ENCODE measurements around the gene CPXM1. TPM values are rescaled to one million over a fixed set of nuclear protein-coding genes. Genes with fewer than 3 reads are reported as not detected.
"Not testable (repeated sequence)": the region's sequence is repeated elsewhere in the genome, so short reads cannot be mapped to it uniquely, and the experiment has no call there.

Gene CPXM1
- total RNA-seq, 2 donors from 2014 or later = 2.9 to 4.4 TPM

DNA sequence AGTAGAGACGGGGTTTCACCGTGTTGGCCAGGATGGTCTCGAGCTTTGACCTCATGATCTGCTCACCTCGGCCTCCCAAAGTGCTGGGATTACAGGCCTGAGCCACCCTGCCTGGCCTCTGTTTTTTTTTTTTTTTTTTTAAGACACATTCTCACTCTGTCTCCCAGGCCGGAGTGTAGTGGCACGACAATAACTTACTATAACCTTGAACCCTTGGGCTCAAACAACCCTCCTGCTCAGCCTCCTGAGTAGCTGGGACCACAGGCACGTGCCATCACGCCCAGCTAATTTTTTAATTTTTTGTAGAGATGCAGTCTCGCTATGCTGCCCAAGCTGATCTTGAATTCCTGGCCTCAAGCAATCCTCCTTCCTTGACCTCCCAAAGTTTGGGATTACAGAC, 26.6 kb downstream of the CPXM1 start:
- H3K4me3 ChIP-seq = no peak overlapping the region
- DNase-seq (ENCODE audit: low spot score) = no peak
- no peaks in the 10 kb centered on the region for H3K27me3 ChIP-seq
- H3K27ac ChIP-seq = no peak overlapping the region
- no peak for TF ChIP-seq CTCF (IDR thresholded peaks at IDR 0.05)
- H3K36me3 ChIP-seq = no peaks in the 10 kb centered on the region
- H3K4me1 ChIP-seq = no peaks in the 10 kb centered on the region
- peaks cover 0 to 11% of the 10 kb centered on the region in 2 donors for H3K9me3 ChIP-seq

- Histone ChIP-seq H3K4me3 (no peak overlapping the region), H3K4me1 (peaks cover 0 to 8% of the 10 kb centered on the region in 2 donors), H3K9me3 (peaks cover 0 to 11% of the 10 kb centered on the region in 2 donors), H3K27me3 (no peaks in the 10 kb centered on the region), H3K27ac (no peak overlapping the region), H3K36me3 (no peaks in the 10 kb centered on the region)
- no peak for TF ChIP-seq CTCF (IDR thresholded peaks at IDR 0.05)
- no peak for DNase-seq (ENCODE audit: low spot score)
Measured at GRCh38 chr20:2771631-2772080, 28.8 kb downstream of the CPXM1 start.

DNA sequence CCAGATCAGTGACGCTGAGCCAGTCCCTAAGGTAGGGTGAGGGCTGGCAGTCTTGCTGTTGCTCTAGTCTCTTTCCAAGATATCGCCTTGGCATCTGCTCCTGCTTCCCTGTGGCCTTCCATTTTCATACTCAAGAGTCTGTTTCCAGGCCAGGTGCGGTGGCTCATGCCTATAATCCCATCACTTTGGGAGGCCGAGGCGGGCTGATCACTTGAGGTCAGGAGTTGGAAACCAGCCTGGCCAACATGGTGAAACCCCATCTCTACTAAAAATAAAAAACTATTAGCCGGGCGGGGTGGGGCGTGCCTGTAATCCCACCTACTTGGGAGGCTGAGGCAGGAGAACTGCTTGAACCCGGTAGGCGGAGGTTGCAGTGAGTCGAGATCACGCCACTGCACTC, 30.3 kb downstream of the CPXM1 start:
- not testable (repeated sequence) for H3K27me3 ChIP-seq; H3K27ac ChIP-seq; H3K36me3 ChIP-seq; DNase-seq (ENCODE audit: low spot score); H3K9me3 ChIP-seq; H3K4me3 ChIP-seq; H3K4me1 ChIP-seq

DNA sequence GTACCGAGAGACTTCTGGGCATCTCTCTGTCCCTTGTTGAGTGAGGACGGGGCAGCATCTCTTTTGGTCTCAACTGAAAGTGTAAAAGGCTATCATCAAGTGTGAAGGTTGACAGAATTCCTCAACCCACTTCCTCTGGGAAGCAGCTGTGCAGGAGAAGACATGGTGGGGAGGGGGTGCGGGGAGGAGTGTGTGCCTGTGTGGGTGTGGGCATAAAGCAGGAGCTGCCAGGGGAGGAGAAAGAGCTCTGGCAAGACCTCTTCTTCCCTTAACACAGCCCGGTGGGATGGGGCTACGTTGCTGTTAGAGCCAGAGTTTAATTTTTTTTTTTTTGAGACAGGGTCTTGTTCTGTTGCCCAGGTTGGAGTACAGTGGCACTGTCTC, 31.8 kb downstream of the CPXM1 start:
- Histone ChIP-seq H3K27ac (no peak overlapping the region), H3K4me3 (no peak overlapping the region), H3K4me1 (peaks cover 0 to 8% of the 10 kb centered on the region in 2 donors), H3K9me3 (no peaks in the 10 kb centered on the region), H3K27me3 (no peaks in the 10 kb centered on the region), H3K36me3 (no peaks in the 10 kb centered on the region)
- TF ChIP-seq CTCF (IDR thresholded peaks at IDR 0.05) = no peak
- no peak for DNase-seq (ENCODE audit: low spot score)

GRCh38 chr20:2767768-2768631, 32.4 kb downstream of the CPXM1 start:
- Histone ChIP-seq H3K9me3 (no peaks in the 10 kb centered on the region), H3K36me3 (no peaks in the 10 kb centered on the region), H3K4me3 (no peak overlapping the region), H3K27ac (no peak overlapping the region), H3K27me3 (no peaks in the 10 kb centered on the region), H3K4me1 (peaks cover 0 to 8% of the 10 kb centered on the region in 2 donors)
- DNase-seq (ENCODE audit: low spot score) = no peak
- no peak for TF ChIP-seq CTCF (IDR thresholded peaks at IDR 0.05)

GRCh38 chr20:2763186-2763585, 37.2 kb downstream of the CPXM1 start:
- no peak for TF ChIP-seq CTCF (IDR thresholded peaks at IDR 0.05)
- Histone ChIP-seq H3K27me3 (no peaks in the 10 kb centered on the region), H3K4me3 (no peak overlapping the region), H3K36me3 (no peaks in the 10 kb centered on the region), H3K9me3 (no peaks in the 10 kb centered on the region), H3K27ac (no peak overlapping the region), H3K4me1 (peaks cover 0 to 5% of the 10 kb centered on the region in 2 donors)
- DNase-seq (ENCODE audit: low spot score) = no peak

Measured in right atrium auricular region (tissue), 2 donors.